CD14-positive monocyte (primary cell): ENCODE measurements around the gene COX5A. TPM values are rescaled to one million over a fixed set of nuclear protein-coding genes. Genes with fewer than 3 reads are reported as not detected.

Experiments used
- DNase-seq, 3 donors: peaks; one replicate each; pipeline ENCODE4 v3.0.0-alpha.2; 2011 to 2022
- H2AFZ ChIP-seq: 2 replicates; pipeline ENCODE4 v1.6.0; 2012; ENCODE audit warnings: mild to moderate bottlenecking, low read depth, low read length, inconsistent platforms; ENCODE audit not compliant: insufficient read depth, poor library complexity, severe bottlenecking
- H3K27ac ChIP-seq, 2 donors: 1 replicate in 1 of 2; 2 replicates in 1 of 2; pipeline ENCODE4 v1.5.1; 2012 to 2013; ENCODE audit warnings: low read length in 2 of 2, control low read depth in 1 of 2, inconsistent platforms in 1 of 2, low read depth in 1 of 2, mild to moderate bottlenecking in 1 of 2
- H3K27me3 ChIP-seq, 2 donors: one replicate each; pipeline versions ENCODE4 v1.6.0 to v1.6.1; 2011 to 2013; ENCODE audit warnings: low read length in 2 of 2; ENCODE audit not compliant: control insufficient read depth in 2 of 2, insufficient read depth in 2 of 2
- H3K36me3 ChIP-seq, 2 donors: replicated peaks in 1 of 2; 1 replicate in 1 of 2; 2 replicates in 1 of 2; pipeline versions ENCODE4 v1.5.1 to v1.6.1; 2012 to 2013; ENCODE audit warnings: low read length in 2 of 2, control low read depth in 1 of 2, inconsistent platforms in 1 of 2, mild to moderate bottlenecking in 1 of 2; ENCODE audit not compliant: insufficient read depth in 2 of 2, control insufficient read depth in 1 of 2
- H3K4me1 ChIP-seq, 2 donors: 1 replicate in 1 of 2; 2 replicates in 1 of 2; pipeline versions ENCODE4 v1.5.1 to v1.6.1; 2012 to 2013; ENCODE audit warnings: low read length in 2 of 2, control low read depth in 1 of 2, inconsistent platforms in 1 of 2, mild to moderate bottlenecking in 1 of 2, moderate library complexity in 1 of 2; ENCODE audit not compliant: insufficient read depth in 2 of 2, control insufficient read depth in 1 of 2
- H3K4me2 ChIP-seq: replicated peaks from 2 replicates; pipeline ENCODE3; 2012; ENCODE audit warnings: low read length, moderate library complexity, mild to moderate bottlenecking; ENCODE audit not compliant: poor library complexity, severe bottlenecking; ENCODE audit errors: extremely low read depth
- H3K4me3 ChIP-seq, 3 experiments: fragments of 200-600 bp in 1 of 3; sonication (generic) in 1 of 3; replicated peaks in 1 of 3; 1 replicate in 2 of 3; 2 replicates in 1 of 3; pipeline ENCODE4 v1.5.1; 2011 to 2013; ENCODE audit warnings: low read length in 3 of 3, mild to moderate bottlenecking in 3 of 3, control low read depth in 2 of 3, low read depth in 2 of 3, inconsistent platforms in 1 of 3, moderate library complexity in 1 of 3
- H3K79me2 ChIP-seq: 2 replicates; pipeline ENCODE4 v1.6.0; 2012; ENCODE audit warnings: mild to moderate bottlenecking, control low read depth, inconsistent platforms, low read length, moderate library complexity; ENCODE audit not compliant: insufficient read depth
- H3K9ac ChIP-seq: 2 replicates; pipeline ENCODE4 v1.6.0; 2017; ENCODE audit warnings: low read length, mild to moderate bottlenecking; ENCODE audit not compliant: insufficient read depth, poor library complexity, severe bottlenecking
- H3K9me3 ChIP-seq, 2 donors: replicated peaks in 1 of 2; 1 replicate in 1 of 2; 2 replicates in 1 of 2; pipeline versions ENCODE4 v1.5.1 to v1.6.1; 2012 to 2013; ENCODE audit warnings: low read length in 2 of 2, control low read depth in 1 of 2; ENCODE audit not compliant: control insufficient read depth in 1 of 2, insufficient read depth in 1 of 2
- H4K20me1 ChIP-seq: 2 replicates; pipeline ENCODE4 v1.6.0; 2012; ENCODE audit warnings: mild to moderate bottlenecking, low read length, control low read depth, moderate library complexity; ENCODE audit not compliant: insufficient read depth
- H3K27ac Mint-ChIP-seq, 7 donors: one replicate each; pipeline ENCODE4 v1.8.0; 2020; ENCODE audit warnings: mild to moderate bottlenecking in 7 of 7, mixed read lengths in 7 of 7, moderate library complexity in 6 of 7, inconsistent platforms in 2 of 7
- H3K27me3 Mint-ChIP-seq, 3 donors: one replicate each; pipeline ENCODE4 v1.8.0; 2021 to 2022; ENCODE audit warnings: low read depth in 3 of 3, mild to moderate bottlenecking in 3 of 3, mixed read lengths in 3 of 3, moderate library complexity in 3 of 3, inconsistent platforms in 1 of 3
- H3K36me3 Mint-ChIP-seq, 2 donors: one replicate each; pipeline ENCODE4 v1.8.0; 2020; ENCODE audit warnings: mixed read lengths in 2 of 2, inconsistent platforms in 1 of 2, mild to moderate bottlenecking in 1 of 2
- H3K4me1 Mint-ChIP-seq: one replicate; pipeline ENCODE4 v1.8.0; 2020; ENCODE audit warnings: mild to moderate bottlenecking, mixed read lengths
- H3K4me3 Mint-ChIP-seq, 2 donors: one replicate each; pipeline ENCODE4 v1.8.0; 2020; ENCODE audit warnings: mild to moderate bottlenecking in 2 of 2, mixed read lengths in 2 of 2, moderate library complexity in 1 of 2
- H3K9me3 Mint-ChIP-seq, 7 donors: one replicate each; pipeline ENCODE4 v1.8.0; 2020 to 2022; ENCODE audit warnings: mixed read lengths in 7 of 7, mild to moderate bottlenecking in 6 of 7, moderate library complexity in 6 of 7, inconsistent platforms in 2 of 7
- CTCF ChIP-seq: fragments of 200-600 bp; IDR thresholded peaks from one replicate; pipeline ENCODE4 v1.8.0; 2022; ENCODE audit warnings: antibody characterized with exemption, mild to moderate bottlenecking
- WGBS: methylation state at CpG from one replicate; pipeline ENCODE4 v1.1.5; 2013; ENCODE audit warnings: missing lambda C conversion rate; ENCODE audit not compliant: insufficient coverage; 5-methylcytosine and 5-hydroxymethylcytosine counted together
- intact Hi-C, 2 donors: fragments of 100-400 bp; cut with micrococcal nuclease; formaldehyde crosslinking; loops; one replicate each; pipeline versions ENCODE4 v1.15.0 to v1.15.1; 2023
- polyA minus RNA-seq: library from RNA; depleted of rRNA, polyadenylated mRNA; stranded (reverse); fragments of >200 nt; gene quantifications from 2 replicates; pipeline ENCODE4 v1.2.3, GENCODE V29; 2012
- polyA plus RNA-seq, 3 donors: library from polyadenylated mRNA; depleted of rRNA in 1 of 3; unstranded in 2 of 3; stranded (reverse) in 1 of 3; fragments of 300-500 nt in 2 of 3; fragments of >200 nt in 1 of 3; fragmentation: Illumina TruSeq in 2 of 3; gene quantifications; 1 replicate in 2 of 3; 2 replicates in 1 of 3; pipeline ENCODE4 v1.2.3, GENCODE V29; 2012 to 2021
- total RNA-seq, 12 experiments: library from RNA in 1 of 12; stranded (reverse) in 1 of 12; fragments of 120-200 nt in 1 of 12; gene quantifications; one replicate each; pipeline ENCODE4 v1.2.4 and lab custom pipeline; 2013 to 2026; ENCODE audit warnings: mixed read lengths in 6 of 12, inconsistent platforms in 1 of 12

COX5A gene
- 46.0 TPM for total RNA-seq (2013)
- polyA plus RNA-seq (100 to 1,000 TPM; 127 to 498 (median 434) TPM), polyA minus RNA-seq (32.3 and 55.6 TPM in 2 replicates), total RNA-seq (lab: John Stamatoyannopoulos, UW) (8.1 to 36.6 (median 28.7) reads per million in 11 experiments)

- Mint-ChIP-seq H3K36me3 (peaks cover 6 to 10% of the 10 kb centered on the region in 2 donors), H3K4me1 (peaks cover 26% of the 10 kb centered on the region), H3K27ac (peak within 1 kb of the TSS; percentile 82 to 94 (median 91)), H3K4me3 (peak within 1 kb of the TSS; percentile 78 to 92), H3K9me3 (peaks cover 0 to 2% (median 0%) of the 10 kb centered on the region in 7 donors), H3K27me3 (peaks cover 0 to 1% (median 1%) of the 10 kb centered on the region in 3 donors)
- peak; percentile 91 to 96 (median 94) for DNase-seq
- H4K20me1 ChIP-seq = peaks cover 37% of the 10 kb centered on the region
- intact Hi-C loops = loop anchor here in 1 of 2 donors (2.0 to 5.0 kb wide), 4 partner anchors 31 to 515 kb away; partner anchors contain the start of genes C15orf39, FAM219B, SCAMP2 and SIN3A
- peaks cover 50% of the 10 kb centered on the region for H3K79me2 ChIP-seq
- peaks cover 16 to 29% of the 10 kb centered on the region in 2 donors for H3K4me1 ChIP-seq
- peak within 1 kb of the TSS; percentile 93 for H3K4me2 ChIP-seq
- H3K9ac ChIP-seq = peak within 1 kb of the TSS; percentile 89
- under 1% methylated on average over 80 of the region's 85 CpGs for WGBS
- H3K27me3 ChIP-seq = no peaks in the 10 kb centered on the region
- no peak for TF ChIP-seq CTCF
- peaks cover 0 to 4% of the 10 kb centered on the region in 2 donors for H3K36me3 ChIP-seq
- H3K9me3 ChIP-seq = no peaks in the 10 kb centered on the region
- peak within 1 kb of the TSS; percentile 77 to 88 for H3K27ac ChIP-seq
- peak within 1 kb of the TSS; percentile 92 for H2AFZ ChIP-seq
- H3K4me3 ChIP-seq = peak within 1 kb of the TSS; percentile 69 to 92 (median 81)
Measured at GRCh38 chr15:74937590-74938371, at the start of gene COX5A. Gene COX5A (minus strand): TSS chr15:74938073. CDS start chr15:74938014, 59 bp downstream.

GRCh38 chr15:74983725-74984231 lies 45.9 kb upstream of the COX5A start:
- peak in 2 of 3 donors; percentile 10 to 47 for DNase-seq

More at GRCh38 chr15:74983725-74984231, 45.9 kb upstream of the COX5A start:
- Mint-ChIP-seq H3K4me3 (no peak overlapping the region), H3K9me3 (peaks cover 0 to 5% (median 0%) of the 10 kb centered on the region in 7 donors), H3K27me3 (peaks cover 7 to 29% (median 16%) of the 10 kb centered on the region in 3 donors), H3K4me1 (peaks cover 8% of the 10 kb centered on the region), H3K36me3 (no peaks in the 10 kb centered on the region), H3K27ac (peak overlapping the region in 2 of 7 donors; percentile 5 to 47)
- 34% methylated on average over 4 of the region's 4 CpGs for WGBS
- Histone ChIP-seq H3K36me3 (no peaks in the 10 kb centered on the region), H3K4me2 (no peak overlapping the region), H3K9me3 (no peaks in the 10 kb centered on the region), H3K27ac (no peak overlapping the region), H4K20me1 (no peaks in the 10 kb centered on the region), H2AFZ (no peak overlapping the region), H3K79me2 (no peaks in the 10 kb centered on the region), H3K4me1 (no peaks in the 10 kb centered on the region), H3K27me3 (peaks cover 0 to 10% of the 10 kb centered on the region in 2 donors), H3K4me3 (no peak overlapping the region), H3K9ac (no peak overlapping the region)
- TF ChIP-seq CTCF = no peak
- intact Hi-C loops = no loop called here
